ENCODE results near the gene PLEKHD1.

DNA sequence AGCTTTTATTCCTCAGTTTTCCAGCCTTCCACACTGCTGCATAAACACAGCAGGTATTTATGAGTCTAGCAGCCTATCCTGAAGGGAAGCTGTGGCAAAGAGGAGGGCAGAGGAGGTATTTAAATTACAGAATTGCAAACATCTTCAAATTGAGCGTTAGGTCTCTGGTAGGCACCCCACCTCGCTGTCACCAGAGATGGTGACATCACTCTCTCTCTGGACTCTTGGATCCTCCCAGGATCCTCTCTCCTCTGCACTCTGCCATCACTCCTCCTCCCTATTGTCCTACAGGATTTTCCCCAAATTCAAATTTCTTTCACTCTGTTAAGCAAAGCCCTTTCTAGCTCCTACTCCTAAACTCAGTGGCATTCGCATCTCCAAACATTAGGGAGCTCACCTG is 6.7 kb downstream of the PLEKHD1 start:
- TF ChIP-seq CTCF (conservative IDR thresholded peaks at IDR 0.05; ENCODE audit: low read length): no peak
- no peak for TF ChIP-seq EZH2phosphoT487 (IDR thresholded peaks at IDR 0.05; ENCODE audit: borderline replicate concordance, low read depth, low read length)

Measured in OCI-LY7 (cell line).